IMR-90 (cell line): ENCODE measurements around the gene FTO.

ENCODE experiments used
- BHLHE40 ChIP-seq: fragments of 150-350 bp; IDR thresholded peaks from 2 replicates; pipeline ENCODE4 v1.6.1; 2016; ENCODE audit warnings: mild to moderate bottlenecking, low read depth, low read length
- FOS ChIP-seq: fragments of 150-350 bp; IDR thresholded peaks from 2 replicates; pipeline ENCODE4 v1.6.1; 2016; ENCODE audit warnings: low read depth, low read length
- MAFK ChIP-seq: IDR thresholded peaks from 2 replicates; pipeline ENCODE4 v1.6.1; 2012; ENCODE audit warnings: low read depth, low read length, improper control_type of control experiment
- NFE2L2 ChIP-seq: fragments of 150-350 bp; IDR thresholded peaks from 2 replicates; pipeline ENCODE4 v1.6.1; 2016; ENCODE audit warnings: low read depth, mild to moderate bottlenecking, low read length
- POLR2A ChIP-seq: IDR thresholded peaks from 2 replicates; pipeline ENCODE4 v1.6.1; 2012; ENCODE audit warnings: mild to moderate bottlenecking, low read depth, low read length
- RAD21 ChIP-seq: IDR thresholded peaks from 2 replicates; pipeline ENCODE4 v1.6.1; 2012; ENCODE audit warnings: low read length, improper control_type of control experiment
- RCOR1 ChIP-seq: IDR thresholded peaks from 2 replicates; pipeline ENCODE4 v1.6.1; 2012; ENCODE audit warnings: mild to moderate bottlenecking, low read length, improper control_type of control experiment; ENCODE audit not compliant: insufficient replicate concordance
- RFX5 ChIP-seq: IDR thresholded peaks from 2 replicates; pipeline ENCODE4 v1.8.0; 2012; ENCODE audit warnings: low read depth, mild to moderate bottlenecking, low read length, moderate library complexity
- SMC3 ChIP-seq: fragments of 150-350 bp; IDR thresholded peaks from 2 replicates; pipeline ENCODE4 v1.6.1; 2016; ENCODE audit warnings: low read depth, mild to moderate bottlenecking, antibody characterized with exemption, low read length, moderate library complexity
- TF ChIP-seq, protein P1 (sequence below): conservative IDR thresholded peaks from 2 replicates; pipeline ENCODE4 v1.5.1; 2012; ENCODE audit warnings: mild to moderate bottlenecking, low read depth, low read length, improper control_type of control experiment
- TF ChIP-seq, protein P2 (sequence below): fragments of 150-350 bp; IDR thresholded peaks from 2 replicates; pipeline ENCODE4 v1.6.1; 2017; ENCODE audit warnings: mild to moderate bottlenecking, antibody characterized with exemption, low read length, low read depth

DNA sequence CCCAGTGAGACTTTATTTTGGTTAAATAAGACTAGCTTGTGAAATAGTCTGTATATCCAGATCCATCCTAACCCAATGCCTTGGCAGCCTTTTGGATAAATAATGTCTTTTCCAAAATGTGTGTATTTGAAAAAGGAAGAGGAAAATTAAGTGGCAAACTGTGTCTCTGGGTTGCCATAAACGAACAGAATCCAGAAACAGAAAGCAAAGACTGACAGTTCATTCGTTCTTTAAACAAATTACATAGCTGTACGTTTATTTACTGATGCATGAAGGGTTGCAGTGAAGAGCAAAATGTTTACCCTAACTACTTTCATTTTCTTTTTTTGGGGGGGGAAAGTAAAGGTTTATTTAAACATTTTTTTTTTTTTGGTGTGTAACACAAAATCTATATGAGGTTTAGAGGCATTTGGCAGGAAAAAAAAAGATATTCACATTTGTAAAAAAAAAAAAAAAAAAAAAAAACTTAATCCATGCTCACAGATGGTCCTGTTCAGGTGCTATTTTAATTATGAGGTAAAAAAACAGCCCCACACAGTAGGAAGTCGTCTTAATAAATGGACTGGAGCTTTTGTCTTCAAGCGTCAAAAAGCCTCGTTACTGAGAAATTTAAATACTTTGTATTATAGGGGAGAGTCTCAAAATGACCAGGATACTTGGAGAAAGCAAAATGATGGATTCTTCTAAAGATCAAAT is 245.9 kb downstream of the FTO start:
- TF ChIP-seq, protein P1, sequence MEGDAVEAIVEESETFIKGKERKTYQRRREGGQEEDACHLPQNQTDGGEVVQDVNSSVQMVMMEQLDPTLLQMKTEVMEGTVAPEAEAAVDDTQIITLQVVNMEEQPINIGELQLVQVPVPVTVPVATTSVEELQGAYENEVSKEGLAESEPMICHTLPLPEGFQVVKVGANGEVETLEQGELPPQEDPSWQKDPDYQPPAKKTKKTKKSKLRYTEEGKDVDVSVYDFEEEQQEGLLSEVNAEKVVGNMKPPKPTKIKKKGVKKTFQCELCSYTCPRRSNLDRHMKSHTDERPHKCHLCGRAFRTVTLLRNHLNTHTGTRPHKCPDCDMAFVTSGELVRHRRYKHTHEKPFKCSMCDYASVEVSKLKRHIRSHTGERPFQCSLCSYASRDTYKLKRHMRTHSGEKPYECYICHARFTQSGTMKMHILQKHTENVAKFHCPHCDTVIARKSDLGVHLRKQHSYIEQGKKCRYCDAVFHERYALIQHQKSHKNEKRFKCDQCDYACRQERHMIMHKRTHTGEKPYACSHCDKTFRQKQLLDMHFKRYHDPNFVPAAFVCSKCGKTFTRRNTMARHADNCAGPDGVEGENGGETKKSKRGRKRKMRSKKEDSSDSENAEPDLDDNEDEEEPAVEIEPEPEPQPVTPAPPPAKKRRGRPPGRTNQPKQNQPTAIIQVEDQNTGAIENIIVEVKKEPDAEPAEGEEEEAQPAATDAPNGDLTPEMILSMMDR = no peak
- TF ChIP-seq RFX5 (no peak), POLR2A (no peak), MAFK (no peak), RAD21 (no peak), NFE2L2 (no peak), RCOR1 (no peak), BHLHE40 (no peak), SMC3 (no peak), FOS (no peak)
- TF ChIP-seq, protein P2, sequence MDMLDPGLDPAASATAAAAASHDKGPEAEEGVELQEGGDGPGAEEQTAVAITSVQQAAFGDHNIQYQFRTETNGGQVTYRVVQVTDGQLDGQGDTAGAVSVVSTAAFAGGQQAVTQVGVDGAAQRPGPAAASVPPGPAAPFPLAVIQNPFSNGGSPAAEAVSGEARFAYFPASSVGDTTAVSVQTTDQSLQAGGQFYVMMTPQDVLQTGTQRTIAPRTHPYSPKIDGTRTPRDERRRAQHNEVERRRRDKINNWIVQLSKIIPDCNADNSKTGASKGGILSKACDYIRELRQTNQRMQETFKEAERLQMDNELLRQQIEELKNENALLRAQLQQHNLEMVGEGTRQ = no peak
